Measurements from ENCODE around the gene KCNK4. TPM values are rescaled to one million over a fixed set of nuclear protein-coding genes. Genes with fewer than 3 reads are reported as not detected.

Gene KCNK4
- total and polyA plus RNA-seq, 4 donors: 0.09 TPM; not detected in 3

GRCh38 chr11:64262271-64263002 is 28.7 kb upstream of the KCNK4 start:
- TF ChIP-seq CTCF (IDR thresholded peaks at IDR 0.05; ENCODE audit: control extremely low read depth, extremely low read depth): no peak
- WGBS, 2 donors: 94 to 95% methylated on average over 42 of the region's 42 CpGs
- no peaks in the 10 kb centered on the region for H3K4me1 ChIP-seq (ENCODE audit: control insufficient read depth in 5 of 5, insufficient read depth in 5 of 5, low read length in 5 of 5)
- H3K27ac ChIP-seq (ENCODE audit: low read depth in 1 of 2, low read length in 1 of 2): no peak overlapping the region
- no peak overlapping the region for H3K9ac ChIP-seq (ENCODE audit: insufficient read depth in 1 of 2, low read length in 2 of 2)
- no peaks in the 10 kb centered on the region for H3K9me3 ChIP-seq (ENCODE audit: control insufficient read depth in 4 of 4, insufficient read depth in 3 of 4, low read length in 3 of 4)
- no peaks in the 10 kb centered on the region for H3K27me3 ChIP-seq (ENCODE audit: control insufficient read depth in 3 of 3, insufficient read depth in 3 of 3, low read length in 2 of 3)
- DNase-seq (no peak), ATAC-seq (ENCODE audit: insufficient read depth, low FRiP score) (no peak)
- H3K36me3 ChIP-seq (ENCODE audit: control insufficient read depth in 4 of 4, insufficient read depth in 4 of 4, low read length in 4 of 4): peaks cover 2 to 80% (median 22%) of the 10 kb centered on the region in 4 donors
- H3K4me3 ChIP-seq: no peak overlapping the region

DNA sequence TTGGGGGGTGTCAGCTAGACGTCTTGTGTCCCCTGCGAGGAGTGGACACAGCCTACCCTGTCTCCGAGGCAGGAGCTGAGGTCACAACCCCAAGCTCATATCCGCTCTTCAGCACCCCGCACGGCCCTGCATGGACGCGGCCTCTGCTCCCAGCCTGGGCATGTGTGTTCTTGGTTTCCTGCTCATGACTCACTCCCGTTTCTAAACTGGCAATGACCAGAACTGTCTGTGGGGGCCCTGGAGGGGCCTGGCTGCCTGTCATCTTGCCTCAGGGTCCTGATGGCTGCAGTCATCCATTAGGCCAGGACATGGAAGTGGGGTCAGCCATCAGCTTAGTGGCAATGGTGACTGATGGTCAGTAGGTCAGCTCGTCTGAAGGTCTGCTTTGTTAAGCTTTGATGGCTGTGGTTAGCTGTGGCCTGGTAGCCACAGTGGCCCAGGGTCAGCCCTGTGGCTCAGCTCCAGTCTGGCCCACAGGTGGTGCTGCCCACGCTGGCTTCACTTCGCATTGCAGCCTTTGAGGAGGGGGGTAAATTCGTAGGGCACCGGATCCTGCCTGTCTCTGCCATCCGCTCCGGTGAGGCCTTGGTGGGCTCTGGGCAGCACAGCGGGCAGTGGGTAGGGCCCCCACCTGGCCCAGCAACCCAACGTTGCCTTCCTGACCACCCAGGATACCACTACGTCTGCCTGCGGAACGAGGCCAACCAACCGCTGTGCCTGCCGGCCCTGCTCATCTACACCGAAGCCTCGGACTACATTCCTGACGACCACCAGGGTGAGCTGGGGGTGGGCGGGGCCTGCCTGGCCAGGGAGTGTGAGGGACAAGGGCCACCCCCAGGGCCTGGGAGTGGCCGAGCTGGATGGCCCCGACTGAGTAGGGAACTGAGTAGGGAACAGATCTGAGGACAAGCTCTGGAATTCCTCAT is 27.8 kb upstream of the KCNK4 start:
- Histone ChIP-seq H3K36me3 (ENCODE audit: control insufficient read depth in 4 of 4, insufficient read depth in 4 of 4, low read length in 4 of 4) (peaks cover 2 to 76% (median 20%) of the 10 kb centered on the region in 4 donors), H3K27ac (ENCODE audit: low read depth in 1 of 2, low read length in 1 of 2) (no peak overlapping the region), H3K9me3 (ENCODE audit: control insufficient read depth in 4 of 4, insufficient read depth in 3 of 4, low read length in 3 of 4) (no peaks in the 10 kb centered on the region), H3K4me1 (ENCODE audit: control insufficient read depth in 5 of 5, insufficient read depth in 5 of 5, low read length in 5 of 5) (peaks cover 0 to 5% (median 2%) of the 10 kb centered on the region in 5 donors), H3K9ac (ENCODE audit: insufficient read depth in 1 of 2, low read length in 2 of 2) (no peak overlapping the region), H3K4me3 (no peak overlapping the region), H3K27me3 (ENCODE audit: control insufficient read depth in 3 of 3, insufficient read depth in 3 of 3, low read length in 2 of 3) (no peaks in the 10 kb centered on the region)
- no peak for ATAC-seq (ENCODE audit: insufficient read depth, low FRiP score)
- TF ChIP-seq CTCF (IDR thresholded peaks at IDR 0.05; ENCODE audit: control extremely low read depth, extremely low read depth): no peak
- WGBS, 2 donors: 86 to 87% methylated on average over 29 of the region's 29 CpGs
- DNase-seq: no peak

GRCh38 chr11:64263947-64264317 is 27.2 kb upstream of the KCNK4 start:
- TF ChIP-seq CTCF (IDR thresholded peaks at IDR 0.05; ENCODE audit: control extremely low read depth, extremely low read depth): no peak
- Histone ChIP-seq H3K9ac (ENCODE audit: insufficient read depth in 1 of 2, low read length in 2 of 2) (no peak overlapping the region), H3K27me3 (ENCODE audit: control insufficient read depth in 3 of 3, insufficient read depth in 3 of 3, low read length in 2 of 3) (no peaks in the 10 kb centered on the region), H3K36me3 (ENCODE audit: control insufficient read depth in 4 of 4, insufficient read depth in 4 of 4, low read length in 4 of 4) (peaks cover 2 to 70% (median 17%) of the 10 kb centered on the region in 4 donors), H3K27ac (ENCODE audit: low read depth in 1 of 2, low read length in 1 of 2) (no peak overlapping the region), H3K4me1 (ENCODE audit: control insufficient read depth in 5 of 5, insufficient read depth in 5 of 5, low read length in 5 of 5) (peaks cover 0 to 12% (median 5%) of the 10 kb centered on the region in 5 donors), H3K4me3 (no peak overlapping the region), H3K9me3 (ENCODE audit: control insufficient read depth in 4 of 4, insufficient read depth in 3 of 4, low read length in 3 of 4) (no peaks in the 10 kb centered on the region)
- ATAC-seq (ENCODE audit: insufficient read depth, low FRiP score) (no peak), DNase-seq (no peak)
- 92 to 96% methylated on average over 8 of the region's 8 CpGs for WGBS, 2 donors

All from lung (tissue), 12 donors.